Parathyroid adenoma (tissue), 2 donors: ENCODE results near the gene CREB1.

Source experiments
- H2AFZ ChIP-seq: fragments of 300-600 bp; sonication (generic); one replicate; pipeline ENCODE4 v1.7.0; 2017; ENCODE audit warnings: antibody characterized with exemption, mild to moderate bottlenecking
- H3K27ac ChIP-seq: fragments of 300-600 bp; sonication (generic); one replicate; pipeline ENCODE4 v1.7.0; 2017
- H3K27me3 ChIP-seq: fragments of 300-600 bp; sonication (generic); one replicate; pipeline ENCODE4 v1.7.0; 2017; ENCODE audit warnings: low read length; ENCODE audit not compliant: control insufficient read depth, insufficient read depth
- H3K36me3 ChIP-seq: fragments of 300-600 bp; sonication (generic); one replicate; pipeline ENCODE4 v1.7.0; 2017; ENCODE audit warnings: low read length; ENCODE audit not compliant: control insufficient read depth, insufficient read depth
- H3K4me1 ChIP-seq: fragments of 300-600 bp; sonication (generic); one replicate; pipeline ENCODE4 v1.7.0; 2017; ENCODE audit warnings: control low read depth
- H3K4me2 ChIP-seq: fragments of 300-600 bp; sonication (generic); one replicate; pipeline ENCODE4 v1.7.0; 2017; ENCODE audit warnings: low read length
- H3K4me3 ChIP-seq: fragments of 300-600 bp; sonication (generic); one replicate; pipeline ENCODE4 v1.7.0; 2017; ENCODE audit warnings: low read depth, low read length
- H3K79me2 ChIP-seq: fragments of 300-600 bp; sonication (generic); one replicate; pipeline ENCODE4 v1.7.0; 2017; ENCODE audit warnings: control low read depth
- H3K9ac ChIP-seq: fragments of 300-600 bp; sonication (generic); one replicate; pipeline ENCODE4 v1.7.0; 2017; ENCODE audit warnings: mild to moderate bottlenecking
- H3K9me3 ChIP-seq: fragments of 300-600 bp; sonication (generic); one replicate; pipeline ENCODE4 v1.7.0; 2017; ENCODE audit warnings: low read length; ENCODE audit not compliant: control insufficient read depth
- CTCF ChIP-seq: fragments of 300-600 bp; sonication (generic); IDR thresholded peaks from one replicate; pipeline ENCODE4 v1.7.0; 2017; ENCODE audit warnings: antibody characterized with exemption, mild to moderate bottlenecking
- donor health status: primary hyperparathyroidism.

The CREB1 gene

GRCh38 chr2:207483066-207483465 lies 46.7 kb upstream of the CREB1 start:
- no peak for TF ChIP-seq CTCF
- H2AFZ ChIP-seq, result no peak overlapping the region
- H3K27me3 ChIP-seq, result no peaks in the 10 kb centered on the region
- H3K27ac ChIP-seq, result no peak overlapping the region
- no peaks in the 10 kb centered on the region for H3K79me2 ChIP-seq
- no peak overlapping the region for H3K9ac ChIP-seq
- H3K4me1 ChIP-seq, result no peaks in the 10 kb centered on the region
- no peaks in the 10 kb centered on the region for H3K36me3 ChIP-seq
- H3K9me3 ChIP-seq, result no peaks in the 10 kb centered on the region
- H3K4me3 ChIP-seq, result no peak overlapping the region
- H3K4me2 ChIP-seq, result no peak overlapping the region

GRCh38 chr2:207483477-207483876 lies 46.3 kb upstream of the CREB1 start:
- Histone ChIP-seq H3K36me3 (no peaks in the 10 kb centered on the region), H3K79me2 (no peaks in the 10 kb centered on the region), H3K9me3 (no peaks in the 10 kb centered on the region), H3K27ac (no peak overlapping the region), H3K27me3 (no peaks in the 10 kb centered on the region), H3K4me3 (no peak overlapping the region), H2AFZ (no peak overlapping the region), H3K9ac (no peak overlapping the region), H3K4me1 (no peaks in the 10 kb centered on the region), H3K4me2 (no peak overlapping the region)
- no peak for TF ChIP-seq CTCF

- Histone ChIP-seq H3K4me1 (no peaks in the 10 kb centered on the region), H2AFZ (no peak overlapping the region), H3K9ac (no peak overlapping the region), H3K4me2 (no peak overlapping the region), H3K36me3 (no peaks in the 10 kb centered on the region), H3K27me3 (no peaks in the 10 kb centered on the region), H3K27ac (no peak overlapping the region), H3K79me2 (no peaks in the 10 kb centered on the region), H3K9me3 (no peaks in the 10 kb centered on the region), H3K4me3 (no peak overlapping the region)
- TF ChIP-seq CTCF, result no peak
Measured at GRCh38 chr2:207484444-207485391, 45.0 kb upstream of the CREB1 start.

GRCh38 chr2:207487650-207488311 lies 42.0 kb upstream of the CREB1 start:
- H3K27ac ChIP-seq, result no peak overlapping the region

More at GRCh38 chr2:207487650-207488311, 42.0 kb upstream of the CREB1 start:
- H3K4me2 ChIP-seq, result no peak overlapping the region
- no peaks in the 10 kb centered on the region for H3K79me2 ChIP-seq
- no peaks in the 10 kb centered on the region for H3K9me3 ChIP-seq
- no peak for TF ChIP-seq CTCF
- no peak overlapping the region for H3K4me3 ChIP-seq
- H2AFZ ChIP-seq, result no peak overlapping the region
- H3K27me3 ChIP-seq, result no peaks in the 10 kb centered on the region
- H3K36me3 ChIP-seq, result no peaks in the 10 kb centered on the region
- H3K4me1 ChIP-seq, result no peaks in the 10 kb centered on the region
- H3K9ac ChIP-seq, result no peak overlapping the region
